ENCODE measurements around the gene TUBA4A.
A peak's percentile ranks its signal among the peaks of the same experiment; 100 is the strongest.

Gene TUBA4A

GRCh38 chr2:219294356-219295351 is 40.9 kb upstream of the TUBA4A start (continued):
- TF ChIP-seq TSHZ1 (tag by site-specific recombination; IDR thresholded peaks at IDR 0.05; ENCODE audit: borderline replicate concordance), result no peak
- no peak for TF ChIP-seq ZNF114 (tag by site-specific recombination; IDR thresholded peaks at IDR 0.05)
- no peak for TF ChIP-seq ZFP3 (tag by site-specific recombination; IDR thresholded peaks at IDR 0.05; ENCODE audit: low read depth)
- peak; percentile 35 for TF ChIP-seq SP2 (tag by site-specific recombination; IDR thresholded peaks at IDR 0.05)
- no peak for TF ChIP-seq ZNF514 (tag by site-specific recombination; IDR thresholded peaks at IDR 0.05)
- peak; percentile 50; the same call in 1 of the 2 replicates for TF ChIP-seq ZNF610 (tag by site-specific recombination; IDR thresholded peaks at IDR 0.05; ENCODE audit: borderline replicate concordance)
- no peak for TF ChIP-seq ZNF10 (tag by site-specific recombination; IDR thresholded peaks at IDR 0.05)
- no peak for TF ChIP-seq ZNF776 (tag by site-specific recombination; IDR thresholded peaks at IDR 0.05; ENCODE audit: borderline replicate concordance)
- TF ChIP-seq ZNF561 (tag by site-specific recombination; IDR thresholded peaks at IDR 0.05; ENCODE audit: borderline replicate concordance), result peak; percentile 97; the same call in 1 of the 2 replicates
- TF ChIP-seq SP7 (tag by site-specific recombination; IDR thresholded peaks at IDR 0.05), result peak; percentile 38; the same call in 1 of the 2 replicates
- no peak for TF ChIP-seq ZNF510 (tag by site-specific recombination; IDR thresholded peaks at IDR 0.05; ENCODE audit: insufficient replicate concordance)
- TF ChIP-seq PBX3 (CRISPR knock-in tag; IDR thresholded peaks at IDR 0.05), result peak; percentile 62; the same call in 1 of the 2 replicates
- TF ChIP-seq, protein P1, sequence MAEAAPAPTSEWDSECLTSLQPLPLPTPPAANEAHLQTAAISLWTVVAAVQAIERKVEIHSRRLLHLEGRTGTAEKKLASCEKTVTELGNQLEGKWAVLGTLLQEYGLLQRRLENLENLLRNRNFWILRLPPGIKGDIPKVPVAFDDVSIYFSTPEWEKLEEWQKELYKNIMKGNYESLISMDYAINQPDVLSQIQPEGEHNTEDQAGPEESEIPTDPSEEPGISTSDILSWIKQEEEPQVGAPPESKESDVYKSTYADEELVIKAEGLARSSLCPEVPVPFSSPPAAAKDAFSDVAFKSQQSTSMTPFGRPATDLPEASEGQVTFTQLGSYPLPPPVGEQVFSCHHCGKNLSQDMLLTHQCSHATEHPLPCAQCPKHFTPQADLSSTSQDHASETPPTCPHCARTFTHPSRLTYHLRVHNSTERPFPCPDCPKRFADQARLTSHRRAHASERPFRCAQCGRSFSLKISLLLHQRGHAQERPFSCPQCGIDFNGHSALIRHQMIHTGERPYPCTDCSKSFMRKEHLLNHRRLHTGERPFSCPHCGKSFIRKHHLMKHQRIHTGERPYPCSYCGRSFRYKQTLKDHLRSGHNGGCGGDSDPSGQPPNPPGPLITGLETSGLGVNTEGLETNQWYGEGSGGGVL (tag by site-specific recombination; IDR thresholded peaks at IDR 0.05), result peak; percentile 53; the same call in 1 of the 2 replicates
- no peak for TF ChIP-seq ZNF175 (tag by site-specific recombination; IDR thresholded peaks at IDR 0.05)
- peak; percentile 51; the same call in 1 of the 2 replicates for TF ChIP-seq ZBTB17 (tag by site-specific recombination; IDR thresholded peaks at IDR 0.05)
- no peak for TF ChIP-seq ZNF530 (tag by site-specific recombination; IDR thresholded peaks at IDR 0.05; ENCODE audit: low read depth)
- TF ChIP-seq, protein P2, sequence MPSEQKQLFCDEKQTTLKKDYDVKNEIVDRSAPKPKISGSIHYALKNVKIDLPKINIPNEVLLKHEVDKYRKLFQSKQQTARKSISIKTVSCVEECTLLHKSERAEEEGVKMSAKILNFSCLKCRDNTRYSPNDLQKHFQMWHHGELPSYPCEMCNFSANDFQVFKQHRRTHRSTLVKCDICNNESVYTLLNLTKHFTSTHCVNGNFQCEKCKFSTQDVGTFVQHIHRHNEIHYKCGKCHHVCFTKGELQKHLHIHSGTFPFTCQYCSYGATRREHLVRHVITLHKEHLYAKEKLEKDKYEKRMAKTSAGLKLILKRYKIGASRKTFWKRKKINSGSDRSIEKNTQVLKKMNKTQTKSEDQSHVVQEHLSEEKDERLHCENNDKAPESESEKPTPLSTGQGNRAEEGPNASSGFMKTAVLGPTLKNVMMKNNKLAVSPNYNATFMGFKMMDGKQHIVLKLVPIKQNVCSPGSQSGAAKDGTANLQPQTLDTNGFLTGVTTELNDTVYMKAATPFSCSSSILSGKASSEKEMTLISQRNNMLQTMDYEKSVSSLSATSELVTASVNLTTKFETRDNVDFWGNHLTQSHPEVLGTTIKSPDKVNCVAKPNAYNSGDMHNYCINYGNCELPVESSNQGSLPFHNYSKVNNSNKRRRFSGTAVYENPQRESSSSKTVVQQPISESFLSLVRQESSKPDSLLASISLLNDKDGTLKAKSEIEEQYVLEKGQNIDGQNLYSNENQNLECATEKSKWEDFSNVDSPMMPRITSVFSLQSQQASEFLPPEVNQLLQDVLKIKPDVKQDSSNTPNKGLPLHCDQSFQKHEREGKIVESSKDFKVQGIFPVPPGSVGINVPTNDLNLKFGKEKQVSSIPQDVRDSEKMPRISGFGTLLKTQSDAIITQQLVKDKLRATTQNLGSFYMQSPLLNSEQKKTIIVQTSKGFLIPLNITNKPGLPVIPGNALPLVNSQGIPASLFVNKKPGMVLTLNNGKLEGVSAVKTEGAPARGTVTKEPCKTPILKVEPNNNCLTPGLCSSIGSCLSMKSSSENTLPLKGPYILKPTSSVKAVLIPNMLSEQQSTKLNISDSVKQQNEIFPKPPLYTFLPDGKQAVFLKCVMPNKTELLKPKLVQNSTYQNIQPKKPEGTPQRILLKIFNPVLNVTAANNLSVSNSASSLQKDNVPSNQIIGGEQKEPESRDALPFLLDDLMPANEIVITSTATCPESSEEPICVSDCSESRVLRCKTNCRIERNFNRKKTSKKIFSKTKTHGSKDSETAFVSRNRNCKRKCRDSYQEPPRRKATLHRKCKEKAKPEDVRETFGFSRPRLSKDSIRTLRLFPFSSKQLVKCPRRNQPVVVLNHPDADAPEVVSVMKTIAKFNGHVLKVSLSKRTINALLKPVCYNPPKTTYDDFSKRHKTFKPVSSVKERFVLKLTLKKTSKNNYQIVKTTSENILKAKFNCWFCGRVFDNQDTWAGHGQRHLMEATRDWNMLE (tag by site-specific recombination; conservative IDR thresholded peaks at IDR 0.05; ENCODE audit: low read depth), result no peak
- TF ChIP-seq, protein P3, sequence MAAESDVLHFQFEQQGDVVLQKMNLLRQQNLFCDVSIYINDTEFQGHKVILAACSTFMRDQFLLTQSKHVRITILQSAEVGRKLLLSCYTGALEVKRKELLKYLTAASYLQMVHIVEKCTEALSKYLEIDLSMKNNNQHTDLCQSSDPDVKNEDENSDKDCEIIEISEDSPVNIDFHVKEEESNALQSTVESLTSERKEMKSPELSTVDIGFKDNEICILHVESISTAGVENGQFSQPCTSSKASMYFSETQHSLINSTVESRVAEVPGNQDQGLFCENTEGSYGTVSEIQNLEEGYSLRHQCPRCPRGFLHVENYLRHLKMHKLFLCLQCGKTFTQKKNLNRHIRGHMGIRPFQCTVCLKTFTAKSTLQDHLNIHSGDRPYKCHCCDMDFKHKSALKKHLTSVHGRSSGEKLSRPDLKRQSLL (tag by site-specific recombination; IDR thresholded peaks at IDR 0.05), result peak; percentile 78
- no peak for TF ChIP-seq ZBTB44 (tag by site-specific recombination; IDR thresholded peaks at IDR 0.05)
- TF ChIP-seq KLF7 (tag by site-specific recombination; IDR thresholded peaks at IDR 0.05; ENCODE audit: borderline replicate concordance), result no peak
- no peak; the same call in 1 of the 2 replicates for TF ChIP-seq WT1 (tag by site-specific recombination; IDR thresholded peaks at IDR 0.05)
- no peak for TF ChIP-seq ZNF624 (tag by site-specific recombination; IDR thresholded peaks at IDR 0.05)
- peak; percentile 38 for TF ChIP-seq SP3 (tag by site-specific recombination; IDR thresholded peaks at IDR 0.05)
